BJ (cell line): ENCODE measurements around the gene DAPK2. TPM values are rescaled to one million over a fixed set of nuclear protein-coding genes. Genes with fewer than 3 reads are reported as not detected.
A peak's percentile ranks its signal among the peaks of the same experiment; 100 is the strongest.

ENCODE experiments used
- CTCF ChIA-PET: fragments of 350-600 bp; formaldehyde crosslinking; extraction: SDS; loops from one replicate; lab custom pipeline; 2021; ENCODE audit warnings: antibody characterized with exemption, inconsistent platforms; lab: Yijun Ruan, JAX
- POLR2A ChIA-PET: fragments of 300-600 bp; sonication (Branson Sonifier 250); formaldehyde crosslinking; extraction: SDS; loops from one replicate; lab custom pipeline; 2021; ENCODE audit warnings: antibody characterized with exemption; lab: Charles Lee
- DNase-seq: peaks from one replicate; pipeline ENCODE4 v3.0.0-alpha.2; 2011; ENCODE audit warnings: low read depth
- H3K27me3 ChIP-seq: 2 replicates; pipeline ENCODE4 v1.6.0; 2011; ENCODE audit warnings: low read length; ENCODE audit not compliant: control insufficient read depth, insufficient read depth
- H3K36me3 ChIP-seq: 2 replicates; pipeline ENCODE4 v1.5.1; 2011; ENCODE audit warnings: low read length; ENCODE audit not compliant: control insufficient read depth, insufficient read depth
- H3K4me3 ChIP-seq: 2 replicates; pipeline ENCODE4 v1.5.1; 2011; ENCODE audit warnings: low read depth, mild to moderate bottlenecking, control low read depth, low read length
- polyA plus RNA-seq: library from polyadenylated mRNA; depleted of rRNA; stranded (reverse); fragments of >200 nt; gene quantifications from 2 replicates; pipeline ENCODE4 v1.2.3, GENCODE V29; 2011
- TF ChIP-seq, protein P1 (sequence below): IDR thresholded peaks from 2 replicates; pipeline ENCODE4 v1.5.1; 2011; ENCODE audit warnings: low read depth, mild to moderate bottlenecking, control low read depth, inconsistent platforms, low read length, moderate library complexity; ENCODE audit not compliant: insufficient read depth

Gene DAPK2
- polyA plus RNA-seq, 1 experiment: 12.4 TPM

DNA sequence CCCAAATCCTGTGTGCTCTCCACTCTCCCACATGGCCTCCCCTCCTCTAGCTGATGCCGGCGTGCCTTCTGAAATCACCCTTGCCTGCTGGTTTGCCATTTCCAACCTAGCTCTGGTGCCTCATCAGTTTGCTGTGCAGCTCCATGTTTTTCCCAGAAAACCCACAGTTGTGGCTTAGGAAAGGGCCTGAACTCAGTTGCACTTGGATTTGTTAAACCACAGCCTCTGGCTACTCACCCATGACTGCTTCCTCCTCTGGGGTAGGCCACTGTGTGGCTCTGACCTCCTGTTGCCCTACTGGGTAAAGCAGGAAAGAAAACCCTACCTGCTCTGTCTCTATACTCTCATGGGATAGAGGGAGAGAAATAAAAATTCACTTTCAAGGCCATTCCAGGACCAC lies 97.3 kb downstream of the DAPK2 start:
- no peak for DNase-seq
- ChIA-PET CTCF (interaction anchor here (0.9 kb wide), 1 partner anchor 98 kb away, joined by 3 read pairs; the partner anchor contains the start of gene DAPK2), POLR2A (interaction anchor here (0.6 kb wide), 1 partner anchor 18 kb away, joined by 3 read pairs; no protein-coding TSS in a partner anchor)
- Histone ChIP-seq H3K4me3 (no peak overlapping the region), H3K27me3 (no peaks in the 10 kb centered on the region), H3K36me3 (no peaks in the 10 kb centered on the region)
- TF ChIP-seq, protein P1, sequence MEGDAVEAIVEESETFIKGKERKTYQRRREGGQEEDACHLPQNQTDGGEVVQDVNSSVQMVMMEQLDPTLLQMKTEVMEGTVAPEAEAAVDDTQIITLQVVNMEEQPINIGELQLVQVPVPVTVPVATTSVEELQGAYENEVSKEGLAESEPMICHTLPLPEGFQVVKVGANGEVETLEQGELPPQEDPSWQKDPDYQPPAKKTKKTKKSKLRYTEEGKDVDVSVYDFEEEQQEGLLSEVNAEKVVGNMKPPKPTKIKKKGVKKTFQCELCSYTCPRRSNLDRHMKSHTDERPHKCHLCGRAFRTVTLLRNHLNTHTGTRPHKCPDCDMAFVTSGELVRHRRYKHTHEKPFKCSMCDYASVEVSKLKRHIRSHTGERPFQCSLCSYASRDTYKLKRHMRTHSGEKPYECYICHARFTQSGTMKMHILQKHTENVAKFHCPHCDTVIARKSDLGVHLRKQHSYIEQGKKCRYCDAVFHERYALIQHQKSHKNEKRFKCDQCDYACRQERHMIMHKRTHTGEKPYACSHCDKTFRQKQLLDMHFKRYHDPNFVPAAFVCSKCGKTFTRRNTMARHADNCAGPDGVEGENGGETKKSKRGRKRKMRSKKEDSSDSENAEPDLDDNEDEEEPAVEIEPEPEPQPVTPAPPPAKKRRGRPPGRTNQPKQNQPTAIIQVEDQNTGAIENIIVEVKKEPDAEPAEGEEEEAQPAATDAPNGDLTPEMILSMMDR: no peak

DNA sequence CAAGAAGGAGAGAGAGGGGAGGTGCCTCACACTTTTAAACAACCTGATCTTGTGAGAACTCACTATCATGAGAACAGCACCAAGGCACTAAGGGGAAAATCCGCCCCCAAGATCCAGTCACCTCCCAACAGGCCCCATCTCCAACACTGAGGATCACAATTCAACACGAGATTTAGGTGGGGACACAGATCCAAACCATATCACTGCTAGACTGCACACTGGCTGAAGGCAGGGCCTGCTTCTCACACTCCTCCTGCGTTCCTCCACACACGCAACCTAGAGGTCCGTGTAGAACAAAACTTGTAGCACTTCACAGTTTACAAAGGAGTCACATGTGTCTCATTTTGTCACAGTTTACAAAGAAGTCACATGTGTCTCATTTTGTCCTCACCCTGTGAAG lies 97.8 kb downstream of the DAPK2 start:
- H3K4me3 ChIP-seq: no peak overlapping the region
- no peak for DNase-seq
- no peaks in the 10 kb centered on the region for H3K36me3 ChIP-seq
- CTCF ChIA-PET: interaction anchor here (0.9 to 4.0 kb wide), 2 partner anchors 98 kb away, joined by 3 to 17 read pairs; partner anchors contain the start of gene DAPK2
- TF ChIP-seq, protein P1: no peak
- no peaks in the 10 kb centered on the region for H3K27me3 ChIP-seq
- POLR2A ChIA-PET: no interaction called here

DNA sequence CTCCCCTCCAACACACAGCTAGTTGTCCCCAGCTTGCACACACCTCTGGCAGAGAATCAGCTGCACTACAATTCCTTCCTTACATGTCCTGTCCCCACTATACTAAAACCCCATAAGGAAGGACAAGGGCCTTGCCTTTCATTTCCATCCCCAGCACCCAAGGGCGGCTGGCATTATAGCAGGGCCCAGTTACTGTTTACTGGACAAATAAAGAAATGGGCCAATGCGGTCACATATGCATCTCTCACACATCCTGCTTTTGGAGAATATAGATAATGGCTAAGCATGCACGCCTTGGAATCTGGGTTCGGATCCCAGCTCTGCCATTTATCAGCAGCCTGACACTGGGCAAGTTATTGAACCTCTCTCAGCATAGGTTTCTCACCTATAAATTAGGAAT lies 99.1 kb downstream of the DAPK2 start:
- ChIA-PET CTCF (interaction anchor here (4.0 kb wide), 1 partner anchor 99 kb away, joined by 17 read pairs; the partner anchor contains the start of gene DAPK2), POLR2A (interaction anchor here (0.6 kb wide), 1 partner anchor 133 kb away, joined by 4 read pairs; no protein-coding TSS in a partner anchor)
- no peaks in the 10 kb centered on the region for H3K27me3 ChIP-seq
- H3K36me3 ChIP-seq: no peaks in the 10 kb centered on the region
- TF ChIP-seq, protein P1: no peak
- no peak overlapping the region for H3K4me3 ChIP-seq
- DNase-seq: no peak

DNA sequence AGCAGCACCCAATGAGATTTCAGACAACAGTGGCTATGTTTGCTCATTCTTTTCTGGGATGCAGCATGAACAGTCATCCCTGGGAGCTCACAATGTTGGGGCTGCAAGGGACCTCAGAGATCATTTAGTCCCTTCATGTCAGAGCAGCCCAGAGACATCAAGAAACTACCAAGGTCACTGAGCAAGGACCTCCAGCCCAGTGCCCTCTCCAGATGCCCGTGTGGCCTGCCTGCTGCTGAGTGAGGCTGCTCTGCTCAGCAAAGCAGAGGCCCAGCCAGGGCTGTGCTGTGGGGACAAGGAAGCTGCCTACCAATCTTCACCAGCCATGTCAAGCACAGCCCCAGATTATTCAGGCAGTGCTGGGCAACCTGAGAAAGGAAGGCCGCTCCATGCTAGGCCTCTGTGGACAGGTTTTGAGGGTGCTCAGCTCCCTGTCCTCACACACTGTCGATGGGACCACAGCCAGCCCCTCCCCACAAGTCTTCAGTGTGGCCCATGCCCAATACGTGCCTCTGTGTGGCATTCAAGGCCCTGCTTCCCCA lies 99.7 kb downstream of the DAPK2 start:
- no peaks in the 10 kb centered on the region for H3K27me3 ChIP-seq
- no peak overlapping the region for H3K4me3 ChIP-seq
- DNase-seq: no peak
- no peaks in the 10 kb centered on the region for H3K36me3 ChIP-seq
- ChIA-PET CTCF (interaction anchor here (0.6 to 4.0 kb wide), 13 partner anchors 18 to 337 kb away, joined by 3 to 17 read pairs (median 5); partner anchors contain the start of gene DAPK2), POLR2A (interaction anchor here (0.6 kb wide), 1 partner anchor 132 kb away, joined by 4 read pairs; no protein-coding TSS in a partner anchor)
- TF ChIP-seq, protein P1: no peak

DNA sequence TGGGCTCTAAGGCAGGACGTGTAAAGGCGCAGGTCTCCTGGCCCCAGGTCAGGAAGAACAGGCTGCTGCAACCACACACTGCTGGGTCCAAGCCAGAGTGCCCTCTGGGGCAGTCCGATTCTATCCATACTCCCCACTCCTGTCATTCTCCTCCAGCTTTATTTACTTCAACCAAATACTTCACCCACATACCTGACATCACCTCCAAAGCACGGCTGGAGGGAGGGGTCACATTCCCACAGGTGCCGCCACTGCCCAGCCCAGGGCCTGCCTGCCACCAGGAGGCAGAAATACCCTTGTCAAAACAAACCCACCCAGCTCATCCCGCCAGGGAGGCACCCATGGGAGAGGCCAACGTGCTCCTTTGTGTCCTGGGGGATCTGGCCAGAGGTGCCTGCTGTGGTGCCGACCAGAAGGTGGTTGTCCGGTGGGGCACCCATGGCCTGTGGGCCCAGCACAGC lies 100.4 kb downstream of the DAPK2 start:
- no peak for DNase-seq
- ChIA-PET CTCF (interaction anchor here (0.5 to 4.0 kb wide), 31 partner anchors 9 to 336 kb away, joined by 3 to 17 read pairs (median 5); partner anchors contain the start of gene DAPK2), POLR2A (no interaction called here)
- Histone ChIP-seq H3K36me3 (no peaks in the 10 kb centered on the region), H3K27me3 (no peaks in the 10 kb centered on the region), H3K4me3 (no peak overlapping the region)
- TF ChIP-seq, protein P1: 0 out of 2 replicates have a peak, but pooled peaks have one; percentile 3
